Peyer's patch (tissue), 4 donors: ENCODE measurements around the gene MAB21L2.

Experiments used
- CTCF ChIP-seq, 6 experiments: fragments of 450-650 bp in 4 of 6; fragments of 200-600 bp in 2 of 6; sonication (generic) in 1 of 6; IDR thresholded peaks; one replicate each; pipeline ENCODE4 v1.5.1; 2017 to 2019; ENCODE audit warnings: antibody characterized with exemption in 6 of 6, mild to moderate bottlenecking in 3 of 6, moderate library complexity in 1 of 6
- POLR2A ChIP-seq, 2 donors: fragments of 450-650 bp; IDR thresholded peaks; one replicate each; pipeline ENCODE4 v1.5.1; 2017; ENCODE audit warnings: antibody characterized with exemption in 2 of 2, mild to moderate bottlenecking in 2 of 2, moderate library complexity in 2 of 2

- TF ChIP-seq POLR2A (IDR thresholded peaks at IDR 0.05) (no peak), CTCF (IDR thresholded peaks at IDR 0.05) (no peak)
Measured at GRCh38 chr4:150577796-150578195, 4.2 kb upstream of the MAB21L2 start.
